ENCODE measurements around the gene PEAK3.

- no peak for TF ChIP-seq POLR2A (IDR thresholded peaks at IDR 0.05; ENCODE audit: low read depth, low read length)
- no peak for TF ChIP-seq POLR2AphosphoS5 (IDR thresholded peaks at IDR 0.05; ENCODE audit: low read depth, low read length)
- no peak for TF ChIP-seq TAF1 (IDR thresholded peaks at IDR 0.05; ENCODE audit: low read depth, low read length)
- TF ChIP-seq POU2F2 (IDR thresholded peaks at IDR 0.05; ENCODE audit: low read depth, low read length), result no peak
Measured at GRCh38 chr19:2239173-2239572, 42.8 kb downstream of the PEAK3 start.

Measured in GM12891 (cell line).